DMS79 treated with DMSO at 0.1 percent for 48 hours (cell line): ENCODE data around the gene RASSF7.
"Not testable (repeated sequence)": the region's sequence is repeated elsewhere in the genome, so short reads cannot be mapped to it uniquely, and the experiment has no call there.

Experiments used
- DNase-seq: peaks from one replicate; lab custom pipeline; 2025; lab: John Stamatoyannopoulos, UW

RASSF7 gene

DNA sequence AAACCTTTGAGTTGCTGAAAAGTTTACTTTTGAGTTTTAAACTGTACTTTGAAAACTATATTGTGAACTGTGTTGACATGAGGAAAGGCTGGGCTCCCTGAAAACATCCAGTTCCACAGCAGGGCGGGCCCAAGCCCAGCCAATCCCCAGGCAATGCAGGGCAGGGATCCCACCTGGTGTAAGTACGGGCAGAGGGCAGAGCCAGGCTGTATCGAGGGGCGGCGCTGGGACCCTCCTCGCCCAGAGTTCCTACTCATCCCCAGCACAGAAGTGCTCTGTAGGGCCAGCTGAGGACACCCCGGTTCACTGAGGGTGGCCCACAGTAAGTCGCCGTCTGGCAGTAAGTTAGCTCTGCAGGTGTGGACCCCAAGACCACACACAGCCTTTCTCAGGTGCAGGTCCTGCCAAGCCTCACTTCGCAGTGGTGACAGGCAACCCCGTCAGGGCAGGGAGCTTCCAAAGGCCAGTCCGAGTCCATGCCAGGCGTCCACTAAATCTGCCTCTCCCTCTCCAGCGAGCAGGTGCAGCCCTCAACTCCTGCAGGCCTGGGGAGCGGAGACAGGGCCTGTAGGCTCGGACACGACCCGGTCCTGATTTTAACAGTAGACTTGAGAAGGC is 6.3 kb downstream of the RASSF7 start:
- DNase-seq, result no peak

DNA sequence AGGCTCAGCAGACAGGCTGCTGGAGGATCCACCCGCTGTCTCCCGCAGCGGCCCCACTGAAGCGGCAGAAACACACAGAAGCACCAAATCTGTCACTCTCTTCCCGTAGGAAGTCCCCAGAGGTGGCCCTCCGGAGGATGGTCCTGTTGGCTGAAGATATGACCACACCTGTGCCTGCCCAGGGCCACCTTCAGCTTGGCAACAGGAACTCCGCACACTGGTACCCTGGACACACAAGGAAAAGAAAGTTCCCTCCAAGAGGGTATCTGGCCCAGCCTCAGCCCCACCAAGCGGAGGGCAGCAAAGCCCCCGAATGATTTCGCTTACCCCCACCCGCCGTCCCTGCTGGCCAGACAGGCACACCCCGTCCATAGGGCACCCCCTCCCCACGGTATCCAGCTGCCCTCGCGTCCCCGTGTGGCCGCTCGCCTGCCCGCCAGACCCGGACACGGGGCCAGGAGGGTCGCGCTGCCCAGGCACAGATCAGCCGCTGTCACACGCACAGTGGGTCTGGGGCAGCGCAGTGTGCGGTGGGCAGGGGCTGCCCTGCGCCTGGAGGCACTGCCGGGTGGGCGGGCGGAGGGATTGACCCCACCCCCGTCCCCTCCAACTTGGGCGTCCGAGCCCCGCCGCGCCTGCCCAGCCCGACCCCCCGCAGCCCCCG is 7.0 kb downstream of the RASSF7 start:
- no peak for DNase-seq

DNA sequence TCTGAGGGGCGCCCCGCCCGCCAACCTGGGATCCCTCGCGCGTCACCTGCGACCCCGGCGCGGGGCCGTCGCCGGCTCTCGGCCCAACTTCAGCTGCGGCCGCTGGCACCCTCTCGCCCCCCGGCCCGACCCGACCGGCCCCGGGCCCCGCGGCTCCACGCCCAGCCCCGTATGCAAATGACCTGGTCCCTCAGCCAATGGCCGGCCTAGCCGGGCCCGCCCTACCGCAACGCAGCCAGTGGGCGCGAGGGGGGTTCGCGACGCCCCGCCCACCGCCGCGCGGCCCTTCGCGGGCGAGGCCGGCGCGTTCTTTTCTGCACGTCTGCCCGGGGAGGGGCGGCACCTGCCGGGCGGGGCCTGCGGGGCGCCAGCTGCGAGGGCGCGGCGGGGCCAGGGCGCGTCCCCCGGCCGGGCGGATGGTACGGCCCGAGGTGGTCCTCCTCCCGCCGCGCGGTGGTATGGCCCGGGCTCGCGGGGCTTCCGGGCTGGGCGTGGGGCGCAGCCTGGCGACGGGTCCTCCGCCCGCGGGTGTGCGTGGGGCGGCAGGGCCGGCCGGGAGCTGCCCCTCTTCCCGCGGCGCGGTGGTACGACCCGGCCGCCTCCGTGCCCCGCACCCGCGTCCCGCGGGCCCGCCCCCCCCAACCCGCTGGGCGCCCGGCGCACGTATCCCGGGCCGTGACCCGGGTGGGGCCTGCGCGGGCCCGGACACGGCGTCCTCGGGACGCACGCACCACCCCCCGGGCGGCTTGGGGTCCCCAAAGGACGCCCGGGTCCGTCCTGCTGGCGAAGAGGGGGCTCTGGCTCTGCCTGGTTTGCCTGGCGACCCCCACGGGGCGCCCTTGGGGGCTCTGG is 7.8 kb downstream of the RASSF7 start:
- DNase-seq, result peak; percentile 71

DNA sequence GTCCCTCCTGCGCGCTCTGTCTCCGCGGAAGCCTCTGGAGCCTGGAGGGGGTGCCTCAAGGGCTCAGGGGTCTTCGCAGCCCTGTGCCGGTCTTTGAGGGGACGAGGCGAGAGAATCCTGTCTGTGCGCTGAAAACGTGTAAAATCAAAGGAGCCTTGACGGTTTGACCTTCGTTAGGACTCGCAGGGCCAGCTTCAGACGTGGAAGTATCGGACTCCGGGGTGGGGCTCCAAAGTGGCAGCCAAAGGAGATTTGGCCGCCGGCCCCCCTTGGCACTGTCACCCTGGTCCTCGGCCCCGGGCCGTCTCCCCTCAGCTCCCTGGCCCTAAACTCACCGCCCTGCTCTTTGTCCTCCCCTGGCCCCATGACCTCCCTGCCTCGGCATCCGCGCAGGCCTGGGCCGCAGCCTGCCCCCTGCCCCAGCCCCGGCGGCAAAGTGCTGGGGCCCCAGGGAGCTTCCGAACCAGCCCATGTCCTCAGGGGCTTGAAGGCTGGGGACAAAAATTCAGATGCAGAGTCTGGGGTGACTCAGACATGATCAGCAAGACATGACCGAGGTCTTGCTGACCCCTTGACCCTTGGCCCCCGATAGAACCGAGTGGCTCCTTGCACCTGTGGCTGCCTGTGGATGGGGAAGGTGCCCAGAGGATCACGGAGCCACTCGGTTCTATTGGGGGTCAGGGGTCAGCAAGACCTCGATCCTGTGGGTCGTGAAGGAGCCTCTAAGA is 8.6 kb downstream of the RASSF7 start:
- DNase-seq, result no peak

DNA sequence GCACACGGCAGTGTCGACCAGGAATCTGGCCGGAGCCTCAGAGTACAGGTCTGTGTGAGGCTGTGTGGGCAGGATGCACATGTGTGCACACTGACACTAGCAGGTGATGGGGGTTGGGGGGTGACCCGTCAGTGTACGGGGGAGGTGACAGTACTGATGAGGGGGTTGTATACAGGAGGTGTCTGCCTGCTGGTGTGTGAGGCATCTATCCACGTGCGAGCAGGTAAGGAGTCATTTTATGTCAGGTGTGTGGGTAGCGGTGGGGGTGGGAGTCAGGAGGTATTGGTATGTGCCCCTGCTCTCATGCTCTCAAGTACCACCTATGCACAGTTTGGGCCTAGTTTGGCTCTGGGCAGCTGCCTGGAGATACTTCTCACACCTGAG is 11.0 kb downstream of the RASSF7 start:
- no peak for DNase-seq

DNA sequence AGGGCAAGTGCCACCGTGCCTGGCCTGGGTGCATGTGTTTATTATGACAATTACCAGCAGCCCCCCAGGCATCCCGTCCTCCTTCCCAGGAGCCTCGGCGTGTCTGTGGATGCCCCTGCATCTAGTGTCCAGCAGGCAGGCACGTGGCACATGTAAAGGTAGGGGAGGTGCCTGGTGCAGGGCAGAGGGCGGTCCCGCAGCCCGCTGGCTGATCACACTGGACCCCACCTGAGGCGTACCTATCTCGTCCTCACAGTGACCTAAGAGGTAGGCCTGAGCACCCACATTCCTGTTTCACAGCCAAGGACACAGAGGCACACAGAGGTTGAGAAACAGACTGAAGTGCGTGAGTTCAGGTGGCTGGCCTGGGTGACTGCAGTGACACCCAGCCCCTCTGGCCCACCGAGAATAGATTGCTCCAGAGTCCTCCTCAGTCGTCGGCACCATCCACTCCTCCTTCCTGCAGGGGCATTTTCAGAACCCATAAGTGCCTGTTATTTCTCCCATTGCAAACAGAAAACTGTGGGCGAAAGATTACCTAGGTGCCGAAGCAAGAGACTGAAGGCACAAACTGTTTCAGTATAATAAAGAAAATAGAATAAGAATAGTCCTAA is 12.5 kb downstream of the RASSF7 start:
- DNase-seq, result no peak

DNA sequence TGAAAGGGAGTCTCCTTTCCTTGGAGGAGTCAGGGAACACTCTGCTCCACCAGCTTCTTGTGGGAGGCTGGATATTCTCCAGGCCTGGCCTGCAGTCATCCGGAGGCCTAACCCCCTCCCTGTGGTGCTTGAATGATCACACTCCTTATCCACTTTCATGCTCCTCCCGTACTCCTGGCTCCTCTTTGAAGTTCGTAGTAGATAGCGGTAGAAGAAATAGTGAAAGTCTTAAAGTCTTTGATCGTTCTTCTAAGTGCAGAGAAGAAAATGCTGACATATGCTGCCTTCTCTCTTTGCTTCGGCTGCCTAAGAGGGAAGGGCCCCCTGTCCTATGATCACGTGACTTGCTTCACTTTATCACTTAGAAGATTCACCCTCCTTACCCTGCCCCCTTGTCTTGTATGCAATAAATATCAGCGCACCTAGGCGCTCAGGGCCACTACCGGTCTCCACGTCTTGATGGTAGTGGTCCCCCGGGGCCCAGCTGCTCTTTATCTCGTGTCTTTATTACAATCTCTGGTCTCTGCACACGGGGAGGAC is 13.3 kb downstream of the RASSF7 start:
- not testable (repeated sequence) for DNase-seq

DNA sequence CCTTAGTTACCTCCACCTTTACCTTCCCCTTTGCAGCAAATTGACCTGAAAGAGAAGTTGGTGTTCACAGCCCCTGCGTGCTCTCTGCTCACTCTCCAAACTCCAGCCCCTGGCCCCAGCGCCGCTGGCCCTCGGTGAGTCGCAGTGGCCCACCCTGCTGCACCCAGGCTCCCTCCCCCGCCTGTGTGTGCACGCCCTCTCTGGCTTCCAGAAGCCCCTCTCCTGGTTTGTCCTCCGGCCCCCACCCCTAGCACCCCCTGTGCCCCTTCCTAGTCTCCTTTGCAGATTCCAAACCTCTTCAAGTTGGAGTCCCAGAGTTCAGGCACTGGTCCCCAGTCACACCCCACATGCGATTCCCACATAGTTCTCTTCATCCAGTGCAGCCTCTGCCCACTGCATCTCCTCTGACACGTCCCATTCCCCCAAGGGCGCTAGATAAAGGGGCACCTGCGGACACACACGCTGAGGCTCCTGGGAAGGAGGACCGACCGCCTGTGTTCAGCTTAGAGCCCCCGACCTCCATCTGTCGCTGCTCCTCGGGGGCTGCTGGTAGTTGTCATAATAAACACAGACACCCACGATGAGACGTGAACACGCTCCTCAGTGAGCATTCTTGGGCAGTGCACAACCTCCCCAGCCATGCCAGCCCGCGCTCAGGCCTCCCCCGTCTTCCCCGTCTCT is 14.0 kb downstream of the RASSF7 start:
- DNase-seq, result no peak

DNA sequence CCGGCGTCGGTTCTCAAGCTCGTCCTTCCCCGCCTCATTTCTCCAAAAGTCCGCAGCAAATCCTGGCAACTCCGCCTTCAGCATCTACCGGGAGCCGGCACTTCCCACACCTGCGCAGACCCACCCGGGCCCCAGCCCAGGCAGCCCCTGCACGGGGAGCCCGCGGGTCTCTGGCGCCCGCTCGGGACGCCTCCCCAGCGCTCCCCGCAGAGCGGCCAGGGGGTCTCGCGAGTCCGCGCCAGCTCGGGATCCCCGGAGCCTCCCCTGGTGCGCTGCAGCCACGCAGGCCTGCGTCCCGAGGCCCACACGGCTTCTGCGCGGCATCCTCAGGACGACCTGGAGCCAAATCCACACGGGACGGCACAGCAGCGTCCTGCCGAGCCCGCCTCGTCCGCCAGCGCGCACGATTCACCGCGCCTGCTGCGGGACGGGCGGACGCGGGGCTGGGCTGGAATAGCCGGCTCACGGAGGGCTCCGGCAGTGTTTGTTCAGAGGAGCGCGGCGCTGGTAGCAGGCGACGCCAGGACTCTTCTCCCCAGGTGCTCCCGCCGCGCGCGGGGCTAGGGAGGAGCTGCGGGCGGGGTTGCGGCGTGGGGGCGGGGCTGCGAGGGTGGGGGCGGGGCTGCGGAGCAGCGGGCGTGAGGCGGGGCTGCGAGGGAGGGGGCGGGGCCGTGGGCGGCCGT is 14.7 kb downstream of the RASSF7 start:
- no peak for DNase-seq

DNA sequence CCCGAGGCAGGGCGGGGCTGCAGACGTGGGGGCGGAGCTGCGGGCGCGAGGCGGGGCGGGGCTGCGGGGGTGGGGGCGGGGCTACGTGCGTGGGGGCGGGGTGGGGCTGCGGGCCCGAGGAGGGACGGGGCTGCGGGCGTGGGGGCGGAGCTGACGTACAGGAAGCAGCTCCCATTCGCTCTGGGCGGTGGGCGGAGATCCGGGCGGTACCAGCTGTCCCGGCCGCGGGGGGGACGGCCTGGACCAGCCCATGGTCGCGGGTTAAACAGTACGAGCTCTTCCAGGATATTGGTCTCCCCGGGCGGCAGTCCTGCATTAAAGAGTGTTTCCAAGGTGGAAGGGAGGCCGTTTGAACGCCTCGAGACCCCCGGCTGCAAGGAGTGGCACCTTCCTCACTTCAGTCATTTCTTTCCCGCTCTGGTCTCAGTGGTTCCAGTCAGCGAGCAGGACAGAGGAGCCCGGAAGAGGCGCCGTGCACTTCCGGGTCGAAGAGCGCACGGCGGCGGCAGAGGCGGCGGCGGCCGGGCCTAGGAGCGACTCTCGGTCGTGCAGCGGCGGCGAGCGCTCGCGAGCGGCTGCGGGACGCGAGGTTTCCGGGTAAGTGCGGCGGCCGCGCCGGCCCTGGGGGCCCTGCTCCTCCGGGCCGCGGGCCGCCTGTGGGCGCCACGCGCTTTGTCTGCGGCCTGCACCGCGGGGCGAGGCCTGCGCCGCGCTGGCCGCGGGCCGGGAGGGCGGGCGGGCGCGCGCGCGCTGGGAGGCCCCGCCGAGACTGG is 15.4 kb downstream of the RASSF7 start, which contains the start of gene PHRF1:
Gene PHRF1 (plus strand): TSS at position 475 of the 773 bp plus-strand sequence. CDS start 5,043 bp downstream, outside the sequence.
- peak; percentile 84 for DNase-seq

DNA sequence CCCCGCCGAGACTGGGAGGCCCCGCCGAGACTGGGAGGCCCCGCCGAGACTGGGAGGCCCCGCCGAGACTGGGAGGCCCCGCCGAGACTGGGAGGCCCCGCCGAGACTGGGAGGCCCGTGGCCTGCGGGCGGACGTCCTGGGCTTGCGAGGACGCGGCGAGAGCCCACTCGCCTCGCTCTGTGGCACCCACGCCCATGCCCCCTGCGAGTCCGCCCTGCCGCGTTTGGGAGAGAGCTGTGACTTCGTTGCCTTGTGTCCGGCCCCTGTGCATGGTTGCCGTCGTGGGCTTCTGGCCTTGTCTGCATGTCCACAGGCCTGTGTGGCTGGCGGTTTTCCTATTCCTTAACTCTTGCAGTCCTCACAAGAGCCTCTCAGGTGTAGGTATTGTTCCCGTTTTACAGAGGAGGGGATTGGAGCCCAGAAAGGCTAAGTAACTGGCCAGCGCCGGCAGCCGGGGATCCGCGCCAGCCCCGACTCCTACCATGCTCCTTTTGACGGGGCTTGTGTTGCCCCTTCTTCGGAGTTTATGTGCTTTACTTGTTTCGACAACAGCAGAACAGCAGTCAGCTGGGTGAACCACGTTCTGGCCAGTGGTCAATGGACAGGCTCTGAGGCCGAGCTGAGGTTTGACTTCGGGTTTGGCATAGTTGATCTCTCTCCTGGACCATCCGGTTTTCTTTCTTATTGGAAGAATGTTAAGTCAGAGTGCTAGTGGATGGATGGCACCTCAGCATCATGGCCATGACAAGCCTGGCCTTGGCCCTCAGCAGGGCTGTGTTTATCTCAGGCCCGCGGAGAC is 16.2 kb downstream of the RASSF7 start:
- DNase-seq, result no peak

DNA sequence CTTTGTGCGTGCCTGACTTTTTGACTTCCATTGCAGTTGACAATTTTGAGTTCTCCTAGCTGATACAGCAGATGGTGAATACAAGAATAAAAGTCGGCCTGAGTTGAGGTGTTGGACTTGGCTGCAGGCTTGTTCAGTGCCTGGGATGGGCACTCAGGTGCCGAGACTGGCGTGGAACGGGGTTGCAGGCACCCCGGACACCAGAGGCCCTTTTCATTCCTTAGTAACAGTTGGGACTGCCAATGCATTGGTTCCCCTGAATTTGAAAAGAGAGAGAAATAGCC is 16.8 kb downstream of the RASSF7 start:
- no peak for DNase-seq

DNA sequence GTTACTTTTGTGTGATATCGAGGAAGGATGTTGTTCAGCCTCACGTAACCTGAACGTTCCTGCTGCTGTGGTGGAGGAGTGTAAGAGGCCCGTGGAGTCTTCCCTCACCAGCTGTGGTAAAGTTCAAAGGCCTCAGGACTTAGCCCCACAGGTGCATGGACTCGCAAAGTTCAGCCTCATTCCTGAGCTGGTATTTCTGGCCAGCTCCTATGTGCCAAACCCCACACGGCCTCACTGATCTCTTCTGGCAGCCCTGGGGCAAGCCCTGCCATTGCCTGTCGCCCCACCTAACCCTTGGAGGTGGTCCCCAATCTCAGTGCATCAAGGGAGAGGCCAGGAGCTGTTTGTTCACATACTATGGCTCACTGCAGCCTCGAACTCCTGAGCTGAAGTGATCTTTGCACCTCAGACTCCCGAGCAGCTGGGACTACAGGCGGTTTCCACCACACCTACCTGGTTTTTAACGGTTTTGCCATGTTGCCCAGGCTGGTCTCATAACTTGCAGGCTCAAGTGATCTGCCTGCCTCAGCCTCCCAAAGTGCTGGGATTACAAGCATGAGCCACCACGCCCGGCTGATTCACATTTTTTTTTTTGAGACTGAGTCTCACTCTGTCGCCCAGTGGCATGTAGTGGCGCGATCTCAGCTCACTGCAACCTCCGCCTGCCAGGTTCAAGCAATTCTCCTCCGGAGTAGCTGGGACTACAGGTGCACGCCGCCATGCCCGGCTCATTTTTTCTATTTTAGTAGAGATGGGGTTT is 17.7 kb downstream of the RASSF7 start:
- no peak for DNase-seq

DNA sequence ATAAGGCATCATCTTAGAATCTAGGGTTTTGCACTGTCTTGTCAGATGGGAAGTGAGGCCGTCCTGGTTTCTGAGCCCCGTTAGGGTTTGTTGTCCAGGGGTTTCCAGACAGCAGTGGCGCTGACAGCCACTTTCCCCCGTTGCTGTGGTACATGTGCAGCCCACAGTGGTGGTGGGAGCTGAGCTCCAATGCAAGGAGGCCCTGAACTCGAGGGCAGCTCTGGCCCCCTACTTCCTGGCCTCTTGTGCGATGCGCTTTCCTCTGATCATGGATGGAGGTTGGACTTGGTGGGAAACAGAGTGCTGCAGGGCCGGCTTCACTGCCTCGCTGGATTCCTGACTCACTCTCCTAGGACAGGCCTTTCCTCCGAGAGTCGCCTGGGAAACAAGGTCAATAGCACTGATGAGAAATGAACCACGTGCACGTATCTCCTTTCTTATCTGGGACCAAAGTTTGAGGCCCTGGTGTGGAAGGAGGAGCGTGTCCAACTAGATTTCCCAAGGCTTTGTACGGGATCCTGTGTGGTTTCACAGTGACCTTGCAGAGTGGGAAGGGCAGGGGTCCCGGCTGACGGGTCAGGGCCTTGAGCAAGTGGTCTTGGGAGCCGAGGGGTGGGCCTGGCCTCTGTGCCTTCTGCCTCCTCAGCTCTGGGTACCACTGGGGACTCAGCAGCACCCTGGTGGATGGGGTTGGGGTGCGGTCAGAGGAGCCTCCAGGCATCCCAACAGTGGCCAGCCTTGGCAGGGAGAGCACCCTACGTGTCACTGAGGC is 19.2 kb downstream of the RASSF7 start:
- no peak for DNase-seq

DNA sequence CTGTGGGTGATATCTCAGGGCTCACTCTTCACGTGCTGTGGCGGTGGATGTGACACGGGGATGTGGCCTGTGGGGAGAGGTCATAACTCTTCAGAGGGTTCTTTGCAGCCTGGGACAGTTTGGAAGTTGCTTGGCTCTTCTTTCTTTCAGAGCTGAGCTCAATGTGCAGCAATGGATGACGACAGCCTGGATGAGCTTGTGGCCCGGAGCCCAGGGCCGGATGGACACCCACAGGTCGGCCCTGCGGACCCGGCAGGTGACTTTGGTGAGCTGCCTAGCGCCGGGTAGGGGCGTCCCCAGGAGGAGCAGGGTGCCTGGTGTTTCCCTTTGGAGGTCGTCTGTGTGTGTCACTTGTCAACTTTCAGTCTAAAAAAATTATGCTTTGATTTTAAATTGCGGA is 20.6 kb downstream of the RASSF7 start:
- no peak for DNase-seq

DNA sequence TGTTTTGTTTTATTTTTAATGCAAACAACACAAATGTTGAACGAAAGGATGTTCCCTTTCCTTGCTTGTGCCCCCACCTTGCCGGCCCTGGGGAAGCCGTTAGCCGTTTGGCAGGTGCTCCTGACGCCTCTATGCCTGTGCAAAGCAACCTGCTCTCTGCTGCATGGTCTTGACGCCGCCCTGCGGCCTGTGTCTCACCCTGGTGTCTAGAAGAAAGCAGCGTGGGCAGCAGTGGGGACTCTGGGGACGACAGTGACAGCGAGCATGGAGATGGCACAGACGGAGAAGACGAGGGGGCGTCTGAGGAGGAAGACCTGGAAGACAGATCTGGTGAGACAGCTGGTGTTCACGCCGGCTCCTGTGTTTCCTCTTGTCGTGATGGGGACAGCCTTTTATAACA is 21.0 kb downstream of the RASSF7 start:
- DNase-seq, result no peak

DNA sequence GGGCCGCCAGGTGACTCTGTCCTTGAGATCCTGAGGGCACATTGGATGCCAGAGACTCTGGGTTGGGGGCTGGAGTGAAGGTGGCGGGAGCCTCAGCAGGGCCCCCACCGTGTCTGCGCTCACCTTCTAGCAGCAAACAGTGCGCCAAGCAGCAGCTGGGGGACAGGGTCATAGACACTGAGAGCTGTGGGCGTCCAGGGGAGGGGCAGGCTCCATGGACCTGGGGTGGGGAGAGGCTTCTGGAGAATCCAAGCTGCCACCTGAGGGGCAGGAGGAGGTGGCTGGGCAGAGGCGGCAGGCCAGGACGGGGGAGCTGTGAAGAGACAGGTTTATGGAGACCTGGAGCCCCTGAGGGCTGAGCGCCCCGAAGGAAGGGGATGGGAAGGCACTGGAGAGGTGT is 23.5 kb downstream of the RASSF7 start:
- no peak for DNase-seq
